Caco-2 (cell line): ENCODE data around the gene S100A4. TPM values are rescaled to one million over a fixed set of nuclear protein-coding genes. Genes with fewer than 3 reads are reported as not detected.
"Not testable (repeated sequence)": the region's sequence is repeated elsewhere in the genome, so short reads cannot be mapped to it uniquely, and the experiment has no call there.

Source experiments
- BruUV-seq: library from RNA; stranded (reverse); fragments of 400-500 nt; replicated peaks from 2 replicates; lab custom pipeline; 2021; lab: Mats Ljungman, UMichigan
- CTCF ChIA-PET: fragments of 300-600 bp; sonication (Branson Sonifier 250); formaldehyde crosslinking; loops from one replicate; lab custom pipeline; 2022; ENCODE audit warnings: antibody characterized with exemption; lab: Charles Lee
- POLR2A ChIA-PET: fragments of 300-600 bp; sonication (Branson Sonifier 250); formaldehyde crosslinking; loops from one replicate; lab custom pipeline; 2022; ENCODE audit warnings: antibody characterized with exemption; lab: Charles Lee
- DNase-seq, 2 experiments: peaks; one replicate each; pipeline versions ENCODE4 v3.0.0 to v3.0.0-alpha.2; 2020 to 2022
- H3K27me3 ChIP-seq: replicated peaks from 2 replicates; pipeline ENCODE4 v1.6.0; 2011; ENCODE audit warnings: low read length; ENCODE audit not compliant: control insufficient read depth, insufficient read depth
- H3K36me3 ChIP-seq: 2 replicates; pipeline ENCODE4 v1.5.1; 2011; ENCODE audit warnings: low read length; ENCODE audit not compliant: control insufficient read depth, insufficient read depth
- H3K4me1 ChIP-seq: fragments of 250-450 bp; sonication (Bioruptor Pico); 2 replicates; pipeline ENCODE4 v1.5.1; 2020; ENCODE audit warnings: mild to moderate bottlenecking
- H3K4me3 ChIP-seq: 2 replicates; pipeline ENCODE4 v1.5.1; 2011; ENCODE audit warnings: low read depth, mild to moderate bottlenecking, control low read depth, low read length
- H3K9me3 ChIP-seq: fragments of 250-450 bp; sonication (Bioruptor Pico); 2 replicates; pipeline ENCODE4 v1.5.1; 2020; ENCODE audit warnings: mild to moderate bottlenecking, moderate library complexity
- H3K27ac Mint-ChIP-seq: one replicate; pipeline ENCODE4 v1.8.0; 2022; ENCODE audit warnings: mixed read lengths; ENCODE audit not compliant: unreplicated experiment
- H3K27me3 Mint-ChIP-seq: one replicate; pipeline ENCODE4 v1.8.0; 2022; ENCODE audit warnings: mixed read lengths; ENCODE audit not compliant: insufficient read depth, unreplicated experiment
- H3K36me3 Mint-ChIP-seq: one replicate; pipeline ENCODE4 v1.8.0; 2022; ENCODE audit warnings: mild to moderate bottlenecking, mixed read lengths; ENCODE audit not compliant: insufficient read depth, unreplicated experiment
- H3K4me1 Mint-ChIP-seq: one replicate; pipeline ENCODE4 v1.8.0; 2022; ENCODE audit warnings: low read depth, mixed read lengths; ENCODE audit not compliant: unreplicated experiment
- H3K4me3 Mint-ChIP-seq: one replicate; pipeline ENCODE4 v1.8.0; 2022; ENCODE audit warnings: mild to moderate bottlenecking, moderate library complexity, mixed read lengths; ENCODE audit not compliant: unreplicated experiment
- H3K9me3 Mint-ChIP-seq: one replicate; pipeline ENCODE4 v1.8.0; 2022; ENCODE audit warnings: mixed read lengths; ENCODE audit not compliant: unreplicated experiment
- CTCF ChIP-seq, 2 experiments: fragments of 200-600 bp in 1 of 2; IDR thresholded peaks; 1 replicate in 1 of 2; 2 replicates in 1 of 2; pipeline versions ENCODE4 v1.5.1 to v1.8.0; 2011 to 2022; ENCODE audit warnings: antibody characterized with exemption in 1 of 2, control low read depth in 1 of 2, inconsistent platforms in 1 of 2, low read depth in 1 of 2, low read length in 1 of 2, mild to moderate bottlenecking in 1 of 2, moderate library complexity in 1 of 2; ENCODE audit not compliant: insufficient read depth in 1 of 2, severe bottlenecking in 1 of 2, unreplicated experiment in 1 of 2
- intact Hi-C: fragments of 100-400 bp; cut with micrococcal nuclease; formaldehyde crosslinking; loops from one replicate; pipeline ENCODE4 v1.10.0; 2022; ENCODE audit not compliant: unreplicated experiment
- total RNA-seq: library from RNA; stranded (reverse); gene quantifications from 2 replicates; pipeline ENCODE4 v1.2.3, GENCODE V29; 2022

S100A4 gene
- total RNA-seq, 1 experiment from 2014 or later: 53.6 TPM

DNA sequence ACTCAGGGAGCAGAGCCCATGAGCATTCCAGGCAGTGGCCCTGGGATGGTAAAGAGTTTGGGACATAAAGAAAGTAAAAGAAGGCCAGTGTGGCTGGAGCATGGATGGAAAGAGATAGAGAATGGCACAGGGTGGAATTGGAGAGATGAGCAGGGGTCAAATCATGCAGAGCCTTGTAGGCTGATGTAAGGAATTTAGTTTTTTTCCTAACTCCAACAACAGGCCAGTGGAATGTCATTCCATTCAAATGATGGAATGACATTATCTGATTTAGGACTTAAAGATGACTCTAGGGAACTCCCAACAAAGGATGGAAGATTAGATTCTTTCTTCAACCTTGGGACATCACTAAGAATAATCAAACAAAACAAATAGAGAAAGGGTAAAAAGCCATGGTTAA lies 32.9 kb upstream of the S100A4 start:
- no peak for TF ChIP-seq CTCF (IDR thresholded peaks at IDR 0.05; ENCODE audit: insufficient read depth in 1 of 2, low read depth in 1 of 2, low read length in 1 of 2, severe bottlenecking in 1 of 2, unreplicated experiment in 1 of 2)
- H3K36me3 Mint-ChIP-seq: peaks cover 20% of the 10 kb centered on the region
- H3K4me1 ChIP-seq: peaks cover 60% of the 10 kb centered on the region
- intact Hi-C loops: loop anchor here (1.0 to 5.0 kb wide), 2 partner anchors 12 to 94 kb away; partner anchors contain the start of gene ILF2
- no peaks in the 10 kb centered on the region for H3K27me3 Mint-ChIP-seq
- CTCF ChIA-PET: interaction anchor here (0.7 to 1.6 kb wide), 5 partner anchors 12 to 58 kb away, joined by 3 to 7 read pairs (median 5); partner anchors contain the start of gene S100A13
- no peak overlapping the region for H3K4me3 ChIP-seq
- peak overlapping the region; percentile 16 for H3K4me3 Mint-ChIP-seq
- peak overlapping the region; percentile 73 for H3K27ac Mint-ChIP-seq
- H3K9me3 ChIP-seq: no peaks in the 10 kb centered on the region
- POLR2A ChIA-PET: interaction anchor here (0.6 to 2.8 kb wide), 5 partner anchors 34 to 56 kb away, joined by 3 to 25 read pairs (median 4); partner anchors contain the start of genes S100A13, S100A14 and S100A16
- peak in 1 of 2 experiments; percentile 48 for DNase-seq
- H3K4me1 Mint-ChIP-seq: peaks cover 37% of the 10 kb centered on the region
- H3K9me3 Mint-ChIP-seq: no peaks in the 10 kb centered on the region
- H3K36me3 ChIP-seq: no peaks in the 10 kb centered on the region
- no peaks in the 10 kb centered on the region for H3K27me3 ChIP-seq
- BruUV-seq: no TSS peak

GRCh38 chr1:153577624-153578051 lies 32.0 kb upstream of the S100A4 start:
- no peak overlapping the region for H3K4me3 ChIP-seq
- POLR2A ChIA-PET: interaction anchor here (0.5 to 2.8 kb wide), 9 partner anchors 11 to 301 kb away, joined by 3 to 25 read pairs (median 4); partner anchors contain the start of genes CHTOP, S100A13, S100A14 and S100A16
- BruUV-seq: no TSS peak
- TF ChIP-seq CTCF (IDR thresholded peaks at IDR 0.05; ENCODE audit: insufficient read depth in 1 of 2, low read depth in 1 of 2, low read length in 1 of 2, severe bottlenecking in 1 of 2, unreplicated experiment in 1 of 2): no peak
- no peaks in the 10 kb centered on the region for H3K27me3 Mint-ChIP-seq
- CTCF ChIA-PET: interaction anchor here (0.6 to 1.6 kb wide), 8 partner anchors 9 to 72 kb away, joined by 3 to 10 read pairs (median 5); partner anchors contain the start of genes S100A1, S100A13 and S100A14
- H3K9me3 ChIP-seq: no peaks in the 10 kb centered on the region
- DNase-seq: peak; percentile 52 to 76
- peaks cover 62% of the 10 kb centered on the region for H3K4me1 ChIP-seq
- H3K4me1 Mint-ChIP-seq: peaks cover 45% of the 10 kb centered on the region
- peak overlapping the region; percentile 73 for H3K27ac Mint-ChIP-seq
- no peaks in the 10 kb centered on the region for H3K36me3 ChIP-seq
- no peaks in the 10 kb centered on the region for H3K27me3 ChIP-seq
- H3K36me3 Mint-ChIP-seq: peaks cover 20% of the 10 kb centered on the region
- H3K9me3 Mint-ChIP-seq: no peaks in the 10 kb centered on the region
- intact Hi-C loops: loop anchor here (1.0 to 5.0 kb wide), 2 partner anchors 11 to 95 kb away; partner anchors contain the start of gene ILF2
- peak overlapping the region; percentile 16 for H3K4me3 Mint-ChIP-seq

- no peak for TF ChIP-seq CTCF (IDR thresholded peaks at IDR 0.05; ENCODE audit: insufficient read depth in 1 of 2, low read depth in 1 of 2, low read length in 1 of 2, severe bottlenecking in 1 of 2, unreplicated experiment in 1 of 2)
- Mint-ChIP-seq H3K9me3 (no peaks in the 10 kb centered on the region), H3K36me3 (peaks cover 20% of the 10 kb centered on the region), H3K27me3 (no peaks in the 10 kb centered on the region), H3K27ac (peak overlapping the region; percentile 73), H3K4me3 (peak overlapping the region; percentile 16), H3K4me1 (peaks cover 45% of the 10 kb centered on the region)
- Histone ChIP-seq H3K27me3 (no peaks in the 10 kb centered on the region), H3K4me1 (peaks cover 63% of the 10 kb centered on the region), H3K9me3 (no peaks in the 10 kb centered on the region), H3K36me3 (no peaks in the 10 kb centered on the region), H3K4me3 (no peak overlapping the region)
- no TSS peak for BruUV-seq
- intact Hi-C loops: loop anchor here (5.0 kb wide), 1 partner anchor 95 kb away; the partner anchor contains the start of gene ILF2
- POLR2A ChIA-PET: interaction anchor here (0.5 to 2.8 kb wide), 8 partner anchors 11 to 301 kb away, joined by 3 to 25 read pairs (median 6); partner anchors contain the start of genes CHTOP, S100A13, S100A14 and S100A16
- CTCF ChIA-PET: interaction anchor here (0.6 to 1.5 kb wide), 6 partner anchors 9 to 50 kb away, joined by 3 to 10 read pairs (median 5); partner anchors contain the start of genes S100A1, S100A13 and S100A14
- no peak for DNase-seq
Observed at GRCh38 chr1:153577138-153577537, 31.5 kb upstream of the S100A4 start.

DNA sequence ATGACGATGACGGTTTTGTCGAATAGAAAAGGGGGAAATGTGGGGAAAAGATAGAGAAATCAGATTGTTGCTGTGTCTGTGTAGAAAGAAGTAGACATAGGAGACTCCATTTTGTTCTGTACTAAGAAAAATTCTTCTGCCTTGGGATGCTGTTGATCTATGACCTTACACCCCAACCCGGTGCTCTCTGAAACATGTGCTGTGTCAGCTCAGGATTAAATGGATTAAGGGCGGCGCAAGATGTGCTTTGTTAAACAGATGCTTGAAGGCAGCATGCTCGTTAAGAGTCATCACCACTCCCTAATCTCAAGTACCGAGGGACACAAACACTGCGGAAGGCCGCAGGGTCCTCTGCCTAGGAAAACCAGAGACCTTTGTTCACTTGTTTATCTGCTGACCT lies 29.9 kb upstream of the S100A4 start:
- intact Hi-C loops: loop anchor here (5.0 kb wide), 1 partner anchor 97 kb away; the partner anchor contains the start of gene ILF2
- CTCF ChIA-PET: interaction anchor here (0.9 to 1.3 kb wide), 4 partner anchors 37 to 56 kb away, joined by 3 to 8 read pairs (median 4); partner anchors contain the start of genes S100A13 and S100A16
- BruUV-seq: not testable (repeated sequence)

More for the DNA sequence above, 29.9 kb upstream of the S100A4 start:
- H3K9me3 ChIP-seq, H3K9me3 Mint-ChIP-seq, H3K36me3 ChIP-seq, H3K27me3 ChIP-seq, H3K4me3 Mint-ChIP-seq, H3K4me3 ChIP-seq, H3K27me3 Mint-ChIP-seq: not testable (repeated sequence)
- POLR2A ChIA-PET: interaction anchor here (0.9 to 1.2 kb wide), 5 partner anchors 9 to 58 kb away, joined by 3 to 9 read pairs (median 3); partner anchors contain the start of genes CHTOP, S100A13 and S100A14
- peaks cover 62% of the 10 kb centered on the region for H3K4me1 ChIP-seq
- H3K27ac Mint-ChIP-seq: peak overlapping the region; percentile 73
- DNase-seq: peak; percentile 68 to 80
- H3K4me1 Mint-ChIP-seq: peaks cover 60% of the 10 kb centered on the region
- H3K36me3 Mint-ChIP-seq: peaks cover 20% of the 10 kb centered on the region
